Measurements from ENCODE around the gene FMNL2. TPM values are rescaled to one million over a fixed set of nuclear protein-coding genes. Genes with fewer than 3 reads are reported as not detected.
A peak's percentile ranks its signal among the peaks of the same experiment; 100 is the strongest.

Gene FMNL2
- polyA plus RNA-seq, 3 donors = 0.28 to 3.2 (median 0.71) TPM

GRCh38 chr2:152466041-152466440, 131.1 kb downstream of the FMNL2 start:
- H3K27me3 ChIP-seq (ENCODE audit: control insufficient read depth in 2 of 2, insufficient read depth in 2 of 2, low read length in 2 of 2) = no peaks in the 10 kb centered on the region
- Mint-ChIP-seq H3K4me3 (no peak overlapping the region), H3K4me1 (peaks cover 44% of the 10 kb centered on the region), H3K27ac (peak overlapping the region in 1 of 7 donors; percentile 91), H3K36me3 (peaks cover 0 to 2% of the 10 kb centered on the region in 2 donors), H3K9me3 (peaks cover 0 to 3% (median 0%) of the 10 kb centered on the region in 7 donors), H3K27me3 (ENCODE audit: low read depth in 3 of 3) (peaks cover 0 to 2% (median 0%) of the 10 kb centered on the region in 3 donors)
- no peaks in the 10 kb centered on the region for H4K20me1 ChIP-seq (ENCODE audit: insufficient read depth, low read length)
- H3K27ac ChIP-seq (ENCODE audit: low read depth in 1 of 2, low read length in 2 of 2) = peak overlapping the region in 1 of 2 donors; percentile 77
- H2AFZ ChIP-seq (ENCODE audit: insufficient read depth, low read depth, low read length, poor library complexity, severe bottlenecking) = no peak overlapping the region
- no peaks in the 10 kb centered on the region for H3K79me2 ChIP-seq (ENCODE audit: insufficient read depth, low read length)
- intact Hi-C loops (cut with micrococcal nuclease) = loop anchor here in 1 of 2 donors (5.0 to 10.0 kb wide), 3 partner anchors 34 to 146 kb away; no protein-coding TSS in a partner anchor
- TF ChIP-seq, protein P1, sequence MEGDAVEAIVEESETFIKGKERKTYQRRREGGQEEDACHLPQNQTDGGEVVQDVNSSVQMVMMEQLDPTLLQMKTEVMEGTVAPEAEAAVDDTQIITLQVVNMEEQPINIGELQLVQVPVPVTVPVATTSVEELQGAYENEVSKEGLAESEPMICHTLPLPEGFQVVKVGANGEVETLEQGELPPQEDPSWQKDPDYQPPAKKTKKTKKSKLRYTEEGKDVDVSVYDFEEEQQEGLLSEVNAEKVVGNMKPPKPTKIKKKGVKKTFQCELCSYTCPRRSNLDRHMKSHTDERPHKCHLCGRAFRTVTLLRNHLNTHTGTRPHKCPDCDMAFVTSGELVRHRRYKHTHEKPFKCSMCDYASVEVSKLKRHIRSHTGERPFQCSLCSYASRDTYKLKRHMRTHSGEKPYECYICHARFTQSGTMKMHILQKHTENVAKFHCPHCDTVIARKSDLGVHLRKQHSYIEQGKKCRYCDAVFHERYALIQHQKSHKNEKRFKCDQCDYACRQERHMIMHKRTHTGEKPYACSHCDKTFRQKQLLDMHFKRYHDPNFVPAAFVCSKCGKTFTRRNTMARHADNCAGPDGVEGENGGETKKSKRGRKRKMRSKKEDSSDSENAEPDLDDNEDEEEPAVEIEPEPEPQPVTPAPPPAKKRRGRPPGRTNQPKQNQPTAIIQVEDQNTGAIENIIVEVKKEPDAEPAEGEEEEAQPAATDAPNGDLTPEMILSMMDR (IDR thresholded peaks at IDR 0.05) = no peak
- H3K4me1 ChIP-seq (ENCODE audit: control insufficient read depth in 1 of 2, insufficient read depth in 2 of 2, low read length in 2 of 2) = peaks cover 40 to 48% of the 10 kb centered on the region in 2 donors
- no peaks in the 10 kb centered on the region for H3K36me3 ChIP-seq (replicated peaks in 1 of 2; ENCODE audit: control insufficient read depth in 1 of 2, insufficient read depth in 2 of 2, low read length in 2 of 2)
- no peak overlapping the region for H3K9ac ChIP-seq (ENCODE audit: insufficient read depth, low read length, poor library complexity, severe bottlenecking)
- no peaks in the 10 kb centered on the region for H3K9me3 ChIP-seq (replicated peaks in 1 of 2; ENCODE audit: control insufficient read depth in 1 of 2, insufficient read depth in 1 of 2, low read length in 2 of 2)
- DNase-seq = no peak
- no peak overlapping the region for H3K4me2 ChIP-seq (replicated peaks; ENCODE audit: extremely low read depth, low read length, poor library complexity, severe bottlenecking)
- no peak overlapping the region for H3K4me3 ChIP-seq (replicated peaks in 1 of 3; ENCODE audit: low read depth in 2 of 3, low read length in 3 of 3)
- WGBS (ENCODE audit: insufficient coverage) = 81% methylated on average over 3 of the region's 6 CpGs

- H2AFZ ChIP-seq (ENCODE audit: insufficient read depth, low read depth, low read length, poor library complexity, severe bottlenecking) = no peak overlapping the region
- no peaks in the 10 kb centered on the region for H3K79me2 ChIP-seq (ENCODE audit: insufficient read depth, low read length)
- Mint-ChIP-seq H3K27me3 (ENCODE audit: low read depth in 3 of 3) (peaks cover 0 to 2% (median 0%) of the 10 kb centered on the region in 3 donors), H3K36me3 (peaks cover 0 to 2% of the 10 kb centered on the region in 2 donors), H3K4me1 (peaks cover 44% of the 10 kb centered on the region), H3K27ac (peak overlapping the region; percentile 79 to 93 (median 90)), H3K9me3 (peaks cover 0 to 3% (median 0%) of the 10 kb centered on the region in 7 donors), H3K4me3 (peak overlapping the region; percentile 44 to 77)
- peak; percentile 71 to 90 (median 82) for DNase-seq
- peak overlapping the region; percentile 43 to 77 for H3K27ac ChIP-seq (ENCODE audit: low read depth in 1 of 2, low read length in 2 of 2)
- H3K4me1 ChIP-seq (ENCODE audit: control insufficient read depth in 1 of 2, insufficient read depth in 2 of 2, low read length in 2 of 2) = peaks cover 40 to 48% of the 10 kb centered on the region in 2 donors
- TF ChIP-seq, protein P1 (IDR thresholded peaks at IDR 0.05) = no peak
- no peaks in the 10 kb centered on the region for H3K9me3 ChIP-seq (replicated peaks in 1 of 2; ENCODE audit: control insufficient read depth in 1 of 2, insufficient read depth in 1 of 2, low read length in 2 of 2)
- no peaks in the 10 kb centered on the region for H4K20me1 ChIP-seq (ENCODE audit: insufficient read depth, low read length)
- 65% methylated on average over 6 of the region's 10 CpGs for WGBS (ENCODE audit: insufficient coverage)
- H3K27me3 ChIP-seq (ENCODE audit: control insufficient read depth in 2 of 2, insufficient read depth in 2 of 2, low read length in 2 of 2) = no peaks in the 10 kb centered on the region
- H3K4me3 ChIP-seq (replicated peaks in 1 of 3; ENCODE audit: low read depth in 2 of 3, low read length in 3 of 3) = peak overlapping the region in 1 of 3 experiments; percentile 39
- H3K36me3 ChIP-seq (replicated peaks in 1 of 2; ENCODE audit: control insufficient read depth in 1 of 2, insufficient read depth in 2 of 2, low read length in 2 of 2) = no peaks in the 10 kb centered on the region
- H3K9ac ChIP-seq (ENCODE audit: insufficient read depth, low read length, poor library complexity, severe bottlenecking) = no peak overlapping the region
- intact Hi-C loops (cut with micrococcal nuclease) = loop anchor here in 1 of 2 donors (5.0 to 10.0 kb wide), 3 partner anchors 35 to 145 kb away; no protein-coding TSS in a partner anchor
- peak overlapping the region; percentile 59 for H3K4me2 ChIP-seq (replicated peaks; ENCODE audit: extremely low read depth, low read length, poor library complexity, severe bottlenecking)
These were observed 132.2 kb downstream of the FMNL2 start for GRCh38 chr2:152466980-152467676.
